ENCODE results near the gene TFAP2E.

The TFAP2E gene

GRCh38 chr1:35557611-35558373 is 15.3 kb upstream of the TFAP2E start, which contains the start of gene NCDN:
Gene NCDN (plus strand): TSS chr1:35557799. CDS start chr1:35558191, 392 bp downstream.
- Histone ChIP-seq H3K4me2 (ENCODE audit: low read length) (peak within 1 kb of the TSS; percentile 97), H3K9ac (ENCODE audit: low read length) (peak within 1 kb of the TSS; percentile 81), H3K4me3 (ENCODE audit: low read length) (peak within 1 kb of the TSS; percentile 97), H3K4me1 (ENCODE audit: low read length) (peaks cover 16% of the 10 kb centered on the region), H4K20me1 (ENCODE audit: insufficient read depth, low read length) (no peaks in the 10 kb centered on the region), H3K36me3 (replicated peaks; ENCODE audit: low read depth, low read length) (peaks cover 2% of the 10 kb centered on the region), H3K79me2 (ENCODE audit: low read length) (peaks cover 30% of the 10 kb centered on the region), H2AFZ (ENCODE audit: low read depth, low read length) (peak within 1 kb of the TSS; percentile 69; the same call in 1 of the 2 replicates), H3K9me3 (ENCODE audit: insufficient read depth, low read length) (no peaks in the 10 kb centered on the region), H3K27ac (ENCODE audit: low read length) (peak within 1 kb of the TSS; percentile 66), H3K27me3 (ENCODE audit: low read depth, low read length) (no peaks in the 10 kb centered on the region)
- TF ChIP-seq EZH2phosphoT487 (IDR thresholded peaks at IDR 0.05; ENCODE audit: low read depth) (no peak), CTCF (IDR thresholded peaks at IDR 0.05; ENCODE audit: low read depth, low read length) (no peak)

- H3K27me3 ChIP-seq (ENCODE audit: low read depth, low read length), result no peaks in the 10 kb centered on the region
- peak overlapping the region; percentile 97 for H3K4me3 ChIP-seq (ENCODE audit: low read length)
- no peaks in the 10 kb centered on the region for H3K9me3 ChIP-seq (ENCODE audit: insufficient read depth, low read length)
- H2AFZ ChIP-seq (ENCODE audit: low read depth, low read length), result no peak overlapping the region
- H3K27ac ChIP-seq (ENCODE audit: low read length), result no peak overlapping the region
- TF ChIP-seq EZH2phosphoT487 (IDR thresholded peaks at IDR 0.05; ENCODE audit: low read depth), result no peak
- no peak for TF ChIP-seq CTCF (IDR thresholded peaks at IDR 0.05; ENCODE audit: low read depth, low read length)
- peaks cover 16% of the 10 kb centered on the region for H3K4me1 ChIP-seq (ENCODE audit: low read length)
- H3K9ac ChIP-seq (ENCODE audit: low read length), result peak overlapping the region; percentile 75
- no peaks in the 10 kb centered on the region for H4K20me1 ChIP-seq (ENCODE audit: insufficient read depth, low read length)
- peaks cover 30% of the 10 kb centered on the region for H3K79me2 ChIP-seq (ENCODE audit: low read length)
- peak overlapping the region; percentile 90 for H3K4me2 ChIP-seq (ENCODE audit: low read length)
- no peaks in the 10 kb centered on the region for H3K36me3 ChIP-seq (replicated peaks; ENCODE audit: low read depth, low read length)
Measured at GRCh38 chr1:35558374-35559316, 14.5 kb upstream of the TFAP2E start.

- no peak overlapping the region for H3K27ac ChIP-seq (ENCODE audit: low read length)
- H3K9ac ChIP-seq (ENCODE audit: low read length), result no peak overlapping the region
- H3K27me3 ChIP-seq (ENCODE audit: low read depth, low read length), result no peaks in the 10 kb centered on the region
- peaks cover 16% of the 10 kb centered on the region for H3K4me1 ChIP-seq (ENCODE audit: low read length)
- no peak overlapping the region for H2AFZ ChIP-seq (ENCODE audit: low read depth, low read length)
- no peaks in the 10 kb centered on the region for H3K36me3 ChIP-seq (replicated peaks; ENCODE audit: low read depth, low read length)
- no peak overlapping the region for H3K4me3 ChIP-seq (ENCODE audit: low read length)
- no peaks in the 10 kb centered on the region for H4K20me1 ChIP-seq (ENCODE audit: insufficient read depth, low read length)
- no peaks in the 10 kb centered on the region for H3K9me3 ChIP-seq (ENCODE audit: insufficient read depth, low read length)
- TF ChIP-seq CTCF (IDR thresholded peaks at IDR 0.05; ENCODE audit: low read depth, low read length), result no peak
- no peak for TF ChIP-seq EZH2phosphoT487 (IDR thresholded peaks at IDR 0.05; ENCODE audit: low read depth)
- H3K4me2 ChIP-seq (ENCODE audit: low read length), result no peak overlapping the region
- H3K79me2 ChIP-seq (ENCODE audit: low read length), result peaks cover 30% of the 10 kb centered on the region
Measured at GRCh38 chr1:35559317-35559944, 13.7 kb upstream of the TFAP2E start.
